Right renal cortex interstitium (tissue), 3 donors: ENCODE data around the gene VTN. TPM values are rescaled to one million over a fixed set of nuclear protein-coding genes. Genes with fewer than 3 reads are reported as not detected.
"Not testable (repeated sequence)": the region's sequence is repeated elsewhere in the genome, so short reads cannot be mapped to it uniquely, and the experiment has no call there.

Experiments
- DNase-seq, 3 donors: peaks; one replicate each; pipeline ENCODE4 v3.0.0-alpha.2; 2013; ENCODE audit warnings: low read depth in 3 of 3, low spot score in 2 of 3
- polyA plus RNA-seq, 3 donors: library from polyadenylated mRNA; unstranded; fragments of 120-200 nt; gene quantifications; one replicate each; pipeline ENCODE4 v1.2.1, GENCODE V29; 2013; ENCODE audit not compliant: insufficient read length in 3 of 3

The VTN gene
- polyA plus RNA-seq, 3 donors, result 8.5 to 22.3 (median 11.7) TPM

- DNase-seq, result no peak
These were observed 24.5 kb downstream of the VTN start for GRCh38 chr17:28345419-28346198.

DNA sequence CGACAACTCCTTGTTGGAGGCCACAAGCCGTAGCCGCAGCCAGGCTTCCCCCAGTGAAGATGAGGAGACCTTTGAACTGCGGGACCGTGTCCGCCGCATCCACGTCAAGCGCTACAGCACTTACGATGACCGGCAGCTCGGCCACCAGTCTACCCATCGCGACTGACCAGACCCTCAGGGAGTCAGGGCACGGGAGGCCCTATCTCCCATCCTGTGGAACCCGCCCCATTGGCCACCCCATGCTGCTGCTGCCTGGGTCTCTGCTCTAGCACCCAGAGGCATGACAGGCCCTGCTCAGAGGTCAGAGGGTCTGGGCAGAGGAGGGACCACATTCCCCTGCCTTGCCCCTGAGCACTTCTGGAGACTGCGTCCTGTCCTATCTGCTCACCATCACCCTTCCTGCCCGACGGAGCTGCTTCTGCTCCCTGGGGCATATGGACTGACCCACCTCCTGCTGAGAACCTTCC lies 25.6 kb downstream of the VTN start:
- DNase-seq, result no peak

- DNase-seq, result no peak
These were observed 26.1 kb downstream of the VTN start for GRCh38 chr17:28344011-28344410.

GRCh38 chr17:28343491-28343932 lies 26.6 kb downstream of the VTN start:
- no peak for DNase-seq

GRCh38 chr17:28342313-28342712 lies 27.8 kb downstream of the VTN start:
- DNase-seq, result no peak

DNA sequence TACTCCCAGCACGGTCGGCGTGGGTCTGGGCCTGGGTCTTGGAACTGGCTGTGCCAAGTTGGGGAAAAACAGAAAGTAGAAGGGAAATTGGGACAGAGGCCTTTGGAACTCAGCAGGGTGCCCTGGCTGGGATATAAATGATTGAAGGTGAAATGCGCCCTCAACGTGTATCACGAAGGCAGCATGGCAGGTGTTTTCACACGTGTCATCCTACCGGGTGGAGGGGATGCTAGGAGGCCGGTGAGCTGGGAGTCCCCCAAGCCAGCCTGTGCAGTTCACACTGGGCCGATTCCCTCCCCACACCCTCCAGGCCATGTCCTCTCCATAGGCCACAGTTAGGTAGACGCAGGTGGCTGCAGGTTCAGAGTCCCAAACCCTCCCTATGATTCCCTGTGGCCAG lies 28.6 kb downstream of the VTN start:
- no peak for DNase-seq

GRCh38 chr17:28340374-28340773 lies 29.7 kb downstream of the VTN start:
- no peak for DNase-seq

- DNase-seq, result no peak
These were observed 30.7 kb downstream of the VTN start for GRCh38 chr17:28339431-28339830.

GRCh38 chr17:28338769-28339212 lies 31.3 kb downstream of the VTN start:
- not testable (repeated sequence) for DNase-seq

DNA sequence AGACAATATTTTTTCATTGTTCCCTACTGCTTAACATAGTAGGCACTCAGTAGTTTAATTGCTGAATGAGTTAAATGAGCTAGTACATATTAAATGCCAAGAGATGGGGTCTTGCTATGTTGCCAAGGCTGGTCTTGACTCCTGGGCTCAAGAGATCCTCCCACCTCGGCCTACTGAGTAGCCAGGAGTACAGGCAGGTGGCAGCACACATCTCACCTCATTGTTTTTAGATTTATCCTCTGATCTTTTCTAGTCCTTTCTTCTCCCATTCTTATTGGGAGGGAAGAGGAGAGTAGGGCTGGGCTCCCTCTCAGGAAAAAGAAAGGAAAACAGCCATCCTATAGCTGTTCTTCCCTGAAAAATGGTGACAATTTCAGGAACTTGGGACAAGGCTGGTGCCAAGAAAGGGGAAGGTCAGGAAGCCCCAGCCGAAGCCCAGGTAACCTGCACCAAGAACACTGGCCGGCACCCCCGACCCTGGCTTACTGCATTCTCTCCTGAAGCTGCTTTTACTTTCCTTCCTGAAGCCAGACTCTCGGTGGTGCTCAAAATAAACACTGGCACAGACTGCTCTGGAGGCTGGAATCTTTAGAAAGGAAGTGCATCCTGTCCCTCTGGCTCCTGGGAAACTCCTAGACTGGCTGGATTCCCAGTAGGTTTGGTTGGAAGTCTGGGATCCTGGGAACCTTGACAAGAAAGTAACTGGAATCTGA lies 31.9 kb downstream of the VTN start:
- no peak for DNase-seq

DNA sequence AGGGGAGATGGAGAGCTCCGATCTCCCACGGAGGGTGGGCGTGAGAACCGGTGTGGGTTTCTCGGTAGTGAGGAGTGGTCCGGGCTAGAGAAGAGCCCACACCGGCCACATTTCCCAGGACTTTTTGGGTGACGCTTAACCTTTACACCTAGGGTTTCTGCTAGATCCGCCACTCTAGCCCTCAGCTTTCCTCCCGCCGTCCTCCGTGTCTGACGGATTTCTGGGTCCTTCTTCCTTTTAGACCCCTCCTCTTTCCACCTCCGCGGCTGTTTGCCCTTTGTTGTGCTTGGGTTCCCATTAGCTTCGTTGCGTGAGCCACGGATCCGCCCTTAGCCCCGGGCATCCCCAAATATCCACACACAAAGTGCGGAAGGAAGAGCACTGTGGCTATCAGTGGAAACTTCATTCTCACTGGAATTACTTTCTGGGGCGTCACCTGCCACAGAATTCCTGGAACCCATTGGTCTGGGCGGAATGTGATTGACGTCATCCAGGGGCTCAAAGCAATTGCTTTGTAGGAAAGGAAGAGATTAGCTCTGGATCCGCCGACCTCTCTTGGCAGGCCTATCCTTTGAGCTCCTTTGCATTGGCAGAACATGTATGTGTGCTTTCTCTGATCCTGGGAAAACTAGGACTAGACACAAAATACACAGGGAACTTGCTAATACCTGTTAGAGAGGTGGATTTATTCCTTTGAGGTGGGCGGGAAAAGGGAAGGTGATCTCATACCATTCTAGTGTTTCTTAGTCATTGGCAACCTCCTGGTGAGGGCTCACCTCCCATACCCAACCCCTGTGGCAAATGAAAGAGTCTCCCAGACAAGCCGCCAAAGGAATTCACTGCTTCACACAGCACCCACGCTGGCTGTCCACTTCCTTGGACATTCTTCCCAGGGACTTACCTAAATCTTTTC lies 33.9 kb downstream of the VTN start:
- peak in 2 of 3 donors; percentile 66 to 69 for DNase-seq

- peak; percentile 97 to 99 (median 99) for DNase-seq
These were observed 34.7 kb downstream of the VTN start, which contains the start of the genes IFT20 and TNFAIP1 for GRCh38 chr17:28335201-28335958. IFT20 (minus strand) TSS chr17:28335472; CDS start chr17:28331985, 3,487 bp downstream. TNFAIP1 (plus strand) TSS chr17:28335761; CDS start chr17:28339522, 3,761 bp downstream.

DNA sequence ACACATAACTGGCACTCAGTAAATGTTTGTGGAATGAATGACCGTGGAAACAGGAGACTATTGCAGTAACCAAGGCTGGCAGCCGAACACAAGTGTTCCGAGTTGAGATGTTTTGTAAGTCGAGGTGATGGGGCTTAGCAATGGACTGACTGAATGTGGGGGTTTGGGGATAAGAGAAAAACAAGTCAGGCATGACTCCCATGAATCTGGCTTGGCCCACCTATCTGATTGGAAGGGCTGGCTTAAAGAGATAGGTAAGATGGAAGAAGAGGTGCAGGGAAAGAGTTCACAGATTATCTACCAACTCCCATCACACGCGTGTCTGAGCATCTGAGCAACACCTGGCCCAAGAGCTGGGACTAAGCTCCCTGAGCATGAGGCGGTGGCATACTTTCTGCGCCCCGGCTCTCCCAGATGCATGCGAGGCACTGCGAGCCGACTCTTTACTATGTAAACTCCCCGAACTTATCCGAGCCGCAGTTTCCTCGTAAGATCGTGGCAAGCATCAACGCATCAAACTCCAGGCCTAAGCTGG lies 35.4 kb downstream of the VTN start:
- no peak for DNase-seq

GRCh38 chr17:28334171-28334570 lies 35.9 kb downstream of the VTN start:
- no peak for DNase-seq

- no peak for DNase-seq
These were observed 36.9 kb downstream of the VTN start for GRCh38 chr17:28333083-28333746.

DNA sequence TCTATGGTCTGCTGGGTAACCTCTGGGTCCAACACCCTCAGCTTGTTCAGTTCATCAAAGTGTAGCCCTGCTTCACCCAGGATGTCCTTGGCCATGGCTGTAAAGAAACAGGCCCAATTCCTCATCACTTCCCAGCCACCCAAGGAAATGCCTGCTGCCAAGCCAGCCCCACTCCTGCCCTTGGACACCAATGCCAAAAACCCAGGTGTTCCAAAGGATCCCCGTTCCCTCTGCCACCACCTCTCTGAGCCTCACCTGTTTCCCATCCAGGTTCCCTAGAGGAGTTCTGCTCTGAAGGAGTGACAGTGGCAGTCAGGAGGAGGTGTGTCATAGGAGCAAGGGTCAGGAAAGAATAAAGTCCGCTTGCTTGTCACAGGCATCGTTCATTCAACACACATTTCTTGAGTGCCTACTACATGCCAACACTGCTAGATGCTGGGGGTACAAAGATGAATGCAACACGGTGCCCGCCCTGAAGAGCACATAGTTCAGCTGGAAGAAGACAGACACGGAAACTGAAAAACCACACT lies 38.2 kb downstream of the VTN start:
- no peak for DNase-seq

DNA sequence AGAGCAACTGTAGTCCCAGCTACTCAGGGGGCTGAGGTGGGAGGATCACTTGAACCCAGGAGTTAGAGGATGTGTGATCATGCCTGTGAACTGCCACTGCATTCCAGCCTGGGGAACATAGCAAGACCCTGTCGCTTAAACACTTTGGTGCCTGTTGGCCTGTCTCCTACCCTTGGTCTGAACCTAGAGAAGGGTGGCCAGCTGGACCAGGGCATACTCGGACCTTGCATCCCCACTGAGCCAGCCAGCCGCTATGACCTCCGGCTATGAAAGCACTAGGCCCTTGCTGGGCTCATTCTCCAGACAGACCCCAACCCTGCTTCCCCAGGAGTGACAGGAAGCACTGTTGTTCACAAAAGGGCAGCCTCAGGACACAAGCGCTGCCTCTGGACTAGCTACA lies 39.4 kb downstream of the VTN start:
- DNase-seq, result no peak

- no peak for DNase-seq
These were observed 41.8 kb downstream of the VTN start for GRCh38 chr17:28328325-28328724.

DNA sequence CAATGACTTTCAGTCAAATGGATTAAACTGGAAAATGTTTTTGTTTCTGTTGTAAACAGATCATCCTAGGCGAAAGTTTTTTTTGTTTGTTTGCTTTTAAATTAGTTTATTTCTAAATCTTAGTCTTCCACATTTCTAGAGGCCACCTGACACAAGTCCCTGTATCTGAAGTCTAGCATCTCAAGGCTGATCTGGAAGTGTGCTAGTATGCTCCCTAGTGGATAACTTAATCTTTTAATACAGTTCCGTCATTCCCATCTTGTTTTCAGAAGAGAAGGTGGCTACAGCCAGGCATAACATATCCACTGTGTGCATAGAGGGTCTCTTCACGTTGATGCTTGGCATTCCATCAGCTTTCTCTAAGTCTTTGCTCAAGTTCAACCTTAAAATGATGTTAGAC lies 42.4 kb downstream of the VTN start:
- no peak for DNase-seq
